HG03103 (cell line): Measurements from ENCODE around the gene ALDH8A1.

Source experiments
- ATAC-seq: cut with Tn5 transposase; IDR thresholded peaks from one replicate; pipeline ENCODE4 v1.9.1; 2021; ENCODE audit warnings: low read depth; ENCODE audit not compliant: unreplicated experiment

The ALDH8A1 gene

GRCh38 chr6:134949927-134950326 lies at the start of gene ALDH8A1:
ALDH8A1 (minus strand) TSS chr6:134950101; CDS start chr6:134950053, 48 bp downstream.
- ATAC-seq, result no peak

DNA sequence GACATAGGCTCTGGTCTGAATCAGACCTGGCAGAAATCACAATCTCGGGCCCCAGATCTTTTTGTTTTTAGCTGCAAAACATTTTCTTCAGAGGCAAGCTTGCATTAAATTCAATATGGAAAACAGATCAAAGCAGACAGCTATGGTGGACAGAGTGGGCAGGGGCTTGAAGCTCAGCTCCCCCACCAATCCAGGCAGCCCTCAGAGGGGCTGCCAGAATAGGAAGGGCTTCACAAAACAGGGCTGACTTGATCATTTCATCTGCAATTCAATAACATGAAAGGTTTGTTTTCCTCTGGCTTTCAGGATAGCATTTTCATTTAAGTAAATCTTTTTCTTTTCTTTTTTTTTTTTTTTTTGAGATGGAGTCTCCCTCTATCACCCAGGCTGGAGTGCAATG lies 49.2 kb upstream of the ALDH8A1 start:
- ATAC-seq, result no peak

DNA sequence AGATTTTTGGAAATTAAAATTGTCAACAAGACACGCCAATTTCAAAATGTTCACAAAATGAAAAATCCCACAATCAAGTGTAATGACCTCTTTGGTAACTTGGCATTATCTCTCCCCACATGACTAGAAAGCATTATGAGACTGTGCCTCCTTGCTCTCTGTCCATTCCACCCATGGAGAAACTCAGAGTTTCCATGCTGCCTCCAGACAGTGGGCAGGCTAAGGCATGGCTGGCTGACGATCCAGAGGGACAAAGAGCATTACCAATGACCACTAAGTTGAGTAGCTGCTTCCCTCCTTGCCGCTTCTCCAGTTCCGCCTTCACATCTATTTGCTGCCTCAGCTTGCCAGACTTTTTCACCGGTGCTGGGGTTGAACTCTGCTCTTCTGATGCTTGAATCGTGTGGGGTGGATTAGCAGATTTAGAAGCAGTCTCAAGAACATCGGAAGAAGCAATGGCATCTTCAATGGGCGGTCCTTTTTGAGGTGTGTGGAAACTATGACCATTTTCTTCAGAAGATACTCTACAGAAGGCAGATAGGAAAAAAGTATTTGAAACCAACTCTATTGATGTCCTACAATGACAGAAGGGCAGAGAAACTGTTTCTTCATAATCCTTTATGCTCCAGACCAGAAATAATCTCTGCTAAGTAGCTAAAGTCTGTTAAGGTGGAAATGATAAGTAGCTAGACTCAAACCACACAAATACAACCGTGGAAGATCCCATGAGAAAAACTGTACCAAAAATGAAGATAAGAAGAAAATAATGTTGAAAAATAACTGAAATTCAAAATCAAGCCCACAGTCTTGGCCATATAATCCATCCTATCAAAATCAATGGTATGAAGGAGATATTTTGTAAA lies 47.5 kb upstream of the ALDH8A1 start:
- ATAC-seq, result no peak

GRCh38 chr6:134995536-134995935 lies 45.6 kb upstream of the ALDH8A1 start:
- no peak for ATAC-seq

- ATAC-seq, result no peak
These were observed 44.5 kb upstream of the ALDH8A1 start for GRCh38 chr6:134994431-134994830.

- no peak for ATAC-seq
These were observed 42.3 kb upstream of the ALDH8A1 start for GRCh38 chr6:134992155-134992554.

DNA sequence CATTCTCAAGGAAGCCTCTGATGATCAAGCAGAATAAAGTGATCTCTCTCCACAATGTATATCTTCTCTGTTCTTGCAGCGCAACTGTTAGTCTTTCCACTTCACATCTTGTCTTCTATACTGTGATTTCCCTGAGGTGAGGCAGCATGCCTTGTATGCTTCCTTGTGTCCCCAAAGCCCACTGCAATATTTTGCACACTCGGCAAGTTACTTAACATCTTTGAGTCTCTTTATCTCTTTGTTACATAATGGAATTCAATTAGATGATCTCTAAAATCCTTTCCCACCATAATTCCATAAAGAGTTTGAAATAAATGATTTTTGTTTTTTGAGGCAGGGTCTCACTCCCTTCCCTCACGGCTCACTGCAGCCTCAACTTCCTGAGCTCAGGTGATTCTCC lies 40.4 kb upstream of the ALDH8A1 start:
- ATAC-seq, result no peak

DNA sequence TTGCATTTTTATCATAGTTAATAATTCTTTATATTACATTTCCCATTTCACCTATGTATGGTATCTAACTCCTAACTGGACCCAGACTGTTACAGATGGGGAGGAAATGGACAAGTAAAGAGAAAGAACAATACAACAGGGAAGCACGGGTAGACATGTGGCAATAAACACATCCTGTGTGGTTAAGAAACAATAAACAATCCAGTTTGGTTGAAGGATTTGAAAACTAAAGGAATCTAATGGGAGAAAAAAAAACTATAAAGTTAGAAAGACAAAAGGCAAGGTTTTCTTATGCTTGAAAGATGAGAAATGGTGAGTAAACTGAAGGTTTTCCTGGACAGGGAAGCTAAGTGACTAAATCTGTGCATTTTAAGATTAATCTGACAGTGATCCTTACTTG lies 34.9 kb upstream of the ALDH8A1 start:
- no peak for ATAC-seq

GRCh38 chr6:134983823-134984222 lies 33.9 kb upstream of the ALDH8A1 start:
- no peak for ATAC-seq

DNA sequence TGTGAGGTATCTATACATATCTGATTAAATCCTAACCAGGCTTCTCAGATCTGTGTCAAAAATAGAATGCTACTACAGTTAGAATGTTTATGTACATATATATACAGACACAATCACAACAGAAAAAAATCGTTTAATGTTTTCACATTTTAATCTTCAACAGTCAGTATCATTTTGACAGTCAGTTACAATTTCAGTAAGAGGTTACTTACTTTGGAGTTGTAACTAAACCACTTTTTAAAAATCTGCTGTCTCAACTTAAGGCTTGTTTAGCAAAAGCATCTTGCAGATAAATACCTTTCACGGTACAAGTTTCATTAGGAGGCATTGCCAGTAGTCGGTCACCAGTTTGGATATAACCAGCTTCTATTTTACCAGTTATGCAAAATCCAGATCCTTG lies 32.3 kb upstream of the ALDH8A1 start:
- ATAC-seq, result no peak

GRCh38 chr6:134980846-134981245 lies 30.9 kb upstream of the ALDH8A1 start:
- ATAC-seq, result no peak

GRCh38 chr6:134979142-134979541 lies 29.2 kb upstream of the ALDH8A1 start:
- ATAC-seq, result peak; percentile 84

GRCh38 chr6:134974370-134974769 lies 24.5 kb upstream of the ALDH8A1 start:
- ATAC-seq, result no peak

DNA sequence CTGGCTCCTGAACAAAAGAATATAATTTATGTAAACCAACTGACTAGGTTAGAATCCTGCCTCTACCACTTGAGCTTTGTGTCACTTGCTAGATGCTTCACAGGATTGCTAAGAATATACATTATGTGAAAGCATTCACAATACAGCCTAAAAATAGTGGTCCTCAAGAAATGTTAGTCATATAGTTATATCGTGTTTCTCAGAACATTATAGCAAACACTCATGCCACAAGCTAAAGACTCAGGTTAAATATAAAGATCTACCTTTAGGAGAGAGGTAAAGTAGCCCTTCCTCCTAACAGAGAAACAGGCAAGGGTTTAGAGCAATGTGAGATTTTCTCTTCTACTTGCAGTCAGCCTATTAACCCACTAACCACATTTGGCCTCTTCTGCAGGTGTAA lies 17.8 kb upstream of the ALDH8A1 start:
- no peak for ATAC-seq

DNA sequence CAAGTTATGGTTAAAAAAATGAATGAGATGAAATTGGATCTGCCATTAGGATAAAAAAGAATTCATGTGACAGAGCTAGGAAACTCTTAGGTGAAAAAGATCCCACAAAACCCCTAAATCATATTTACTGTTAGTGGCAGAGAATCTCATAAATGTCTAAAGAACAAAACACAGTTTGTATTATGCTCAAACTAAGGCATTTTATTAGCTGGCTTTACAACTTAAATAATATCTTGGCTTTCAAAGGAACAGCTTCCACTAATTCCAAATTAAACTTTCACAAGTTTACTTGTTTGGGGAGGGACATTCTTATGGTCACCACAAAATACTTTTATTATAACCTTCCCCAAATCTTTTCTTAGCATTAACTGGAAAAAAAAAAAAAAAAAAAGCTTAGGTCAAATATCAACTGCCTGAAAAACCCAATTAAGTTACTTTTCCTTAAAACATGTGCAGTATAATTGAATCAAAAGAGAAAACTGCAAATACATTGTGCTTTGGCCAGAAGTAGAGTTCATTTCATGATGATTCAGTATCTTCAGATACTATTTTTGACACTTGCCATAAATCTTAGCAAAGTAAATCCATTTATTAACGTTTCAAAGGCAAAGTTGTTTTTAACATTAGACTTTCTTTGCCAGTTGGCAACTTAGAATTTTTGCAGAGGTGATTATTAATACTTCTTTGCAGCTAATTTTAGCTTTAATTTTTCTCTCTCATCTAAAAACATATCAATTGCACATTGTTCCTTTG lies 14.7 kb upstream of the ALDH8A1 start:
- no peak for ATAC-seq

DNA sequence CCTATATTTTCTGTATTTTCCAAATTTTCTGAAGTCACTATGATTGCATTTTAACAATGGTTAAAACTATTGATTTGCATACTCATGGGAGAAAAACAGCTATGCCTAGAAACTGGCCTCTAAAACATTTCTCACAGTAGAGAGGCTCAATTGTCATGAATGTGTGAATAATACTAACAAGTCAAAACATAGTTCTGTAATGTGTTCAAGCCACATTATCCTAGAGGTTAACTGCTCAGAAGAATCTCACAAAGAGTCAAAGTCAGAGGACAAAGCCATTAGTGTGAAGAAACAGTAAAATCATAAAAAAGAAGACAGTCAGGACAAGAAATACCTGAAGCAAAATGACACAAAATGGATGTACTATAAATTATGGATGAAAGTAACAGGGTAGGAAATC lies 12.5 kb upstream of the ALDH8A1 start:
- no peak for ATAC-seq

GRCh38 chr6:134961366-134961765 lies 11.5 kb upstream of the ALDH8A1 start:
- ATAC-seq, result no peak

DNA sequence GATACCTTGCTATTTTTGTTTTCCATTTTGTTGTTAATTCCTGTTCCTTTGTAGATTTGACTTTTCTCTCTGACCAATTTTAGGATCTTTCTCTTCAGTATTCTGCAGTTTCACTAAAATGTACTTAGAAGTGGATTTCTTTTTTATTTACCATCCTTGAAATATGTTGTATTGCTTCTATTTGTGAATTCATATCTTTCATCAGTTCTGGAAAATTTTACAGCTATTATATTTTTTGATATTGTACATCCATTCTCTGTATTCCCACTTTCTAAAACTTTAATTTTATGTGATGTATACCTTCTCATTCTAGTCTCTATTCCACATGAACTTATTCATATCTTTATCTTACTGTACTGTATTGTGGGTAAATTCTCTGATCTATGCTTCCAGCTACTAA lies 9.7 kb upstream of the ALDH8A1 start:
- no peak for ATAC-seq

DNA sequence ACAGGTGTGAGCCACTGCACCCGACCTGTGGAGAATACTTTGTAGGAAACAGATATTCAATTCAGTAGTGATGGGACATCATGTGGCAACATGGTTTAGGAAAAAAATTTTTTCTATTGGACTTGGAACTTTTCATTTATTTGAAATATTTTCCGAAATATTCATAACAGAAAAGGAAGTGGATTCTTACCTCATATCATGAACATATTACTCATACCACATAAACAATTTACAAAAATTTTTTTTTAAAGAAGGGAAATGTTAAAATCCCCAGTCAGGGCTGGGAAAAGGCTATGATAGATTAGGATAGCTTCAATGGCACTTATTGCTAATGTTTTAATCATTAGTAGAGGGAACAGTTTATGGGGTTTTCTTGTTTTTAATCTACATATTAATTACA lies 6.8 kb upstream of the ALDH8A1 start:
- ATAC-seq, result no peak

DNA sequence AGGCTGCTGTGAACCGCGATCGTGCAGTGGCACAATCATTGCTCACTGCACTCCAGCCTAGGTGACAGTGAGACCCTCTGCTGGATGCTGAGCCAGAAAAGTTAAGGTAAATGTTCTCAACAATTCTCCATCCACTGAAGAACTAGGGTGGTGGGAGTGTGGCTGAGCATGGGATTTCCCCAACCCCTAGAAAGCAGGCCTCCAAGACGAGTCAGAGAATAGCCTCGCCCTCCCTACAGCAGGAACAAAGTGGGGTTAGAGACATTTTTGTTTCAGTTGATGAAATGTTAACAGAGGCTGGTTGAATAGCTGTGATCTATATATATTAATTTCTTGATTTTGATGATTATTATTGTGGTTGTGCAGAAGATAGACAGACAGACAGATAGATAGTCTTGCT lies 6.1 kb upstream of the ALDH8A1 start:
- ATAC-seq, result no peak

- no peak for ATAC-seq
These were observed 4.5 kb upstream of the ALDH8A1 start for GRCh38 chr6:134954272-134955000.
